Esophagus squamous epithelium (tissue), 4 donors: ENCODE data around the gene SFTPD.

Source experiments
- POLR2A ChIP-seq, 4 donors: fragments of 450-650 bp; IDR thresholded peaks; one replicate each; pipeline ENCODE4 v1.6.1; 2017; ENCODE audit warnings: antibody characterized with exemption in 4 of 4, mild to moderate bottlenecking in 4 of 4, moderate library complexity in 3 of 4
- TF ChIP-seq, protein P1 (sequence below), 6 experiments: fragments of 450-650 bp in 4 of 6; fragments of 200-600 bp in 2 of 6; sonication (generic) in 2 of 6; IDR thresholded peaks; one replicate each; pipeline ENCODE4 v1.5.1; 2016 to 2019; ENCODE audit warnings: antibody characterized with exemption in 6 of 6, mild to moderate bottlenecking in 4 of 6, moderate library complexity in 4 of 6

DNA sequence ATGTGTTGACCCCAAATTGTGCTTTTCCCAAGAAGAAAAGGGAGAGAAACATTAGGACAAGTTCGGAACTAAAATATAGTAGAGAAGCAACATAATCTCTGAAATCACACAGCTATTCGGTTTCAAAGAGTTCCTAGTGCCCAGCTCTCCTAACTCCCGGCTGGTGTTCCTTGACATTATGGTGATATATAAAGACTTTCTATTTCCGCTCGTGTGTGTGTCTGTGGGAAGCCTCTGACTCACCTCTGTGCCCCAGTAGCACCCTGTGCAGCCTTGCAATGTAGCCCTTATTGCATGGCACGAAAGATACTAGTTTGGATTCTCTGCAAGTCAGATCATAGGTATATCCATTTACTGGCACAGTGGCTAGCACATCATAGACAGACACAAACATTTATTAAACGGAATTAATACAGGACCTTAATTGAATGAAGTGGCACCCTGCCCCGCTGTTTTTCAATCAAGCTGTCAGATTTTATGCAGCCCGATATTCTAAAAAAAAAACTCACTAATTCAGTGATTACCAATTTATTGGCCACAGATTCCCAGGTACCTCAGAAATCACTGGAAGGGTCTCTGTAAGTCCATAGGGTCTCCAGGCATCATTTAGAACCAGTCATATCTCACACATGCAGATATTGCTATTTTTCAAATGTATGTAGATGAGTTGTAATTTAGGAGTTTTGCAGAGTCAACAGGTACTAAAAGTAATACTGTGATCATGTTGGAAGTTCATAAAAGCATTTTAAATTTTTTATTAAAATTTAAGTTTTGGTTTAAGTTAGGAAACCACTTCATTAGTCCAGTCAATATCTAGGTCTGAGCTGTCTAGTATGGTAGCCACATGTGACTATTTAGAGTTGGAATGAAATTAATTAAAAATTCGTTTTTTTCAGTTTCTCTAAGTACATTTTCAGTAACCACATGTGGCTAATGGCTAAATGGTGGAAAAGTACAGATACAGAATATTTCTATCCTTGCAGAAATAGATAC, 43.3 kb downstream of the SFTPD start:
- TF ChIP-seq, protein P1, sequence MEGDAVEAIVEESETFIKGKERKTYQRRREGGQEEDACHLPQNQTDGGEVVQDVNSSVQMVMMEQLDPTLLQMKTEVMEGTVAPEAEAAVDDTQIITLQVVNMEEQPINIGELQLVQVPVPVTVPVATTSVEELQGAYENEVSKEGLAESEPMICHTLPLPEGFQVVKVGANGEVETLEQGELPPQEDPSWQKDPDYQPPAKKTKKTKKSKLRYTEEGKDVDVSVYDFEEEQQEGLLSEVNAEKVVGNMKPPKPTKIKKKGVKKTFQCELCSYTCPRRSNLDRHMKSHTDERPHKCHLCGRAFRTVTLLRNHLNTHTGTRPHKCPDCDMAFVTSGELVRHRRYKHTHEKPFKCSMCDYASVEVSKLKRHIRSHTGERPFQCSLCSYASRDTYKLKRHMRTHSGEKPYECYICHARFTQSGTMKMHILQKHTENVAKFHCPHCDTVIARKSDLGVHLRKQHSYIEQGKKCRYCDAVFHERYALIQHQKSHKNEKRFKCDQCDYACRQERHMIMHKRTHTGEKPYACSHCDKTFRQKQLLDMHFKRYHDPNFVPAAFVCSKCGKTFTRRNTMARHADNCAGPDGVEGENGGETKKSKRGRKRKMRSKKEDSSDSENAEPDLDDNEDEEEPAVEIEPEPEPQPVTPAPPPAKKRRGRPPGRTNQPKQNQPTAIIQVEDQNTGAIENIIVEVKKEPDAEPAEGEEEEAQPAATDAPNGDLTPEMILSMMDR (IDR thresholded peaks at IDR 0.05), result no peak
- no peak for TF ChIP-seq POLR2A (IDR thresholded peaks at IDR 0.05)
